Neutrophil (primary cell): ENCODE results near the gene DRC7.

Source experiments
- H3K27ac ChIP-seq: fragments of 200-600 bp; sonication (generic); 2 replicates; pipeline ENCODE4 v1.5.1; 2016; ENCODE audit warnings: mild to moderate bottlenecking, moderate library complexity
- H3K27me3 ChIP-seq: fragments of 200-600 bp; sonication (generic); 2 replicates; pipeline ENCODE4 v1.6.0; 2016; ENCODE audit warnings: mild to moderate bottlenecking
- H3K36me3 ChIP-seq: fragments of 200-600 bp; sonication (generic); 2 replicates; pipeline ENCODE4 v1.5.1; 2017
- H3K4me1 ChIP-seq, 2 experiments: fragments of 200-600 bp in 1 of 2; sonication (generic) in 1 of 2; 1 replicate in 1 of 2; 2 replicates in 1 of 2; pipeline versions ENCODE4 v1.5.1 to v1.6.1; 2013 to 2016; ENCODE audit warnings: low read depth in 1 of 2, low read length in 1 of 2, mild to moderate bottlenecking in 1 of 2, moderate library complexity in 1 of 2; ENCODE audit not compliant: control insufficient read depth in 1 of 2, insufficient read depth in 1 of 2
- H3K4me3 ChIP-seq, 2 experiments: fragments of 200-600 bp in 1 of 2; sonication (generic) in 1 of 2; 1 replicate in 1 of 2; 2 replicates in 1 of 2; pipeline ENCODE4 v1.5.1; 2013 to 2016; ENCODE audit warnings: low read depth in 1 of 2, low read length in 1 of 2, mild to moderate bottlenecking in 1 of 2, moderate library complexity in 1 of 2
- H3K9me3 ChIP-seq: fragments of 200-600 bp; sonication (generic); 2 replicates; pipeline ENCODE4 v1.5.1; 2016
- TF ChIP-seq, protein P1 (sequence below): fragments of 200-600 bp; sonication (generic); IDR thresholded peaks from 2 replicates; pipeline ENCODE4 v1.5.1; 2016; ENCODE audit warnings: antibody characterized with exemption

Gene DRC7

GRCh38 chr16:57747496-57747895 is 52.9 kb downstream of the DRC7 start:
- TF ChIP-seq, protein P1, sequence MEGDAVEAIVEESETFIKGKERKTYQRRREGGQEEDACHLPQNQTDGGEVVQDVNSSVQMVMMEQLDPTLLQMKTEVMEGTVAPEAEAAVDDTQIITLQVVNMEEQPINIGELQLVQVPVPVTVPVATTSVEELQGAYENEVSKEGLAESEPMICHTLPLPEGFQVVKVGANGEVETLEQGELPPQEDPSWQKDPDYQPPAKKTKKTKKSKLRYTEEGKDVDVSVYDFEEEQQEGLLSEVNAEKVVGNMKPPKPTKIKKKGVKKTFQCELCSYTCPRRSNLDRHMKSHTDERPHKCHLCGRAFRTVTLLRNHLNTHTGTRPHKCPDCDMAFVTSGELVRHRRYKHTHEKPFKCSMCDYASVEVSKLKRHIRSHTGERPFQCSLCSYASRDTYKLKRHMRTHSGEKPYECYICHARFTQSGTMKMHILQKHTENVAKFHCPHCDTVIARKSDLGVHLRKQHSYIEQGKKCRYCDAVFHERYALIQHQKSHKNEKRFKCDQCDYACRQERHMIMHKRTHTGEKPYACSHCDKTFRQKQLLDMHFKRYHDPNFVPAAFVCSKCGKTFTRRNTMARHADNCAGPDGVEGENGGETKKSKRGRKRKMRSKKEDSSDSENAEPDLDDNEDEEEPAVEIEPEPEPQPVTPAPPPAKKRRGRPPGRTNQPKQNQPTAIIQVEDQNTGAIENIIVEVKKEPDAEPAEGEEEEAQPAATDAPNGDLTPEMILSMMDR: no peak
- no peak overlapping the region for H3K27ac ChIP-seq
- H3K36me3 ChIP-seq: peaks cover 74% of the 10 kb centered on the region
- H3K4me1 ChIP-seq: no peaks in the 10 kb centered on the region
- no peaks in the 10 kb centered on the region for H3K9me3 ChIP-seq
- H3K4me3 ChIP-seq: no peak overlapping the region
- H3K27me3 ChIP-seq: no peaks in the 10 kb centered on the region

GRCh38 chr16:57747996-57748395 is 53.4 kb downstream of the DRC7 start:
- H3K36me3 ChIP-seq: peaks cover 74% of the 10 kb centered on the region
- H3K27me3 ChIP-seq: no peaks in the 10 kb centered on the region
- no peak overlapping the region for H3K4me3 ChIP-seq
- no peak overlapping the region for H3K27ac ChIP-seq
- no peaks in the 10 kb centered on the region for H3K9me3 ChIP-seq
- TF ChIP-seq, protein P1: no peak
- no peaks in the 10 kb centered on the region for H3K4me1 ChIP-seq

- TF ChIP-seq, protein P1: no peak
- no peaks in the 10 kb centered on the region for H3K4me1 ChIP-seq
- H3K36me3 ChIP-seq: peaks cover 75% of the 10 kb centered on the region
- no peak overlapping the region for H3K27ac ChIP-seq
- H3K27me3 ChIP-seq: no peaks in the 10 kb centered on the region
- H3K4me3 ChIP-seq: no peak overlapping the region
- H3K9me3 ChIP-seq: no peaks in the 10 kb centered on the region
These were observed 54.0 kb downstream of the DRC7 start for GRCh38 chr16:57748596-57748995.

- H3K36me3 ChIP-seq: peaks cover 75% of the 10 kb centered on the region
- no peaks in the 10 kb centered on the region for H3K4me1 ChIP-seq
- no peaks in the 10 kb centered on the region for H3K27me3 ChIP-seq
- no peaks in the 10 kb centered on the region for H3K9me3 ChIP-seq
- H3K4me3 ChIP-seq: no peak overlapping the region
- no peak overlapping the region for H3K27ac ChIP-seq
- TF ChIP-seq, protein P1: no peak
These were observed 54.6 kb downstream of the DRC7 start for GRCh38 chr16:57749101-57749692.

DNA sequence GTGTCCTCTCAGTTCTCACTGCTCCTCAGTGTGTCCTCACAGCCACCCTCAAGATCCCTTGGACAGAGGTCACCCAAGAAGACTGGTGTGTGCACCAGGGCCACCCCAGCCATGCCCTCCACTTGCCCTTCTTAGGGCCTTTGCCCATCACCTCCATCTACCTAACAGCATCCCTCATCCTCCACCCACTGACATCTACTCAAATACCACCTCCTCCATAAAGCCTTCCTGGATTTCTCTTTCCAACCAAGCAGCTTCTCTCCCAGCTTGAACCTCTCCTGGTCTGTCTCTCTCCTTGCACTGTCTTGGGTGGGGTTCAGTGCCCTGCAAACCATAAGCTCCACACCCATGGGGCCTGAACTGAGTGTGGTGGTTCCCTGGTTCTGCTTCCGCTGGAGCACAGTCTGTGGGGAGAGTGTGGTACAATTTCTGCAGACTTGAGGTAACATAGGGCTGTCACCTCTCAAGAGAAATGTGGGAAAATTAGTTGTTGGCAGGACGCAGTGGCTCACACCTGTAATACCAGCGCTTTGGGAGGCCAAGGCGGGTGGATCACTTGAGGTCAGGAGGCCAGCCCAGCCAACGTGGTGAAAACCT is 55.3 kb downstream of the DRC7 start:
- Histone ChIP-seq H3K4me3 (no peak overlapping the region), H3K4me1 (no peaks in the 10 kb centered on the region), H3K36me3 (peaks cover 77% of the 10 kb centered on the region), H3K27me3 (no peaks in the 10 kb centered on the region), H3K27ac (no peak overlapping the region), H3K9me3 (no peaks in the 10 kb centered on the region)
- TF ChIP-seq, protein P1: no peak
